GM11168 (cell line): ENCODE results near the gene FGF14.
"Not testable (repeated sequence)": the region's sequence is repeated elsewhere in the genome, so short reads cannot be mapped to it uniquely, and the experiment has no call there.

Experiments used
- in situ Hi-C: fragments of 300-500 bp; cut with MboI; formaldehyde crosslinking; loops from one replicate; pipeline ENCODE4 v1.12.0; 2022; ENCODE audit warnings: low sequenced_read_pairs; ENCODE audit not compliant: unreplicated experiment

FGF14 gene

DNA sequence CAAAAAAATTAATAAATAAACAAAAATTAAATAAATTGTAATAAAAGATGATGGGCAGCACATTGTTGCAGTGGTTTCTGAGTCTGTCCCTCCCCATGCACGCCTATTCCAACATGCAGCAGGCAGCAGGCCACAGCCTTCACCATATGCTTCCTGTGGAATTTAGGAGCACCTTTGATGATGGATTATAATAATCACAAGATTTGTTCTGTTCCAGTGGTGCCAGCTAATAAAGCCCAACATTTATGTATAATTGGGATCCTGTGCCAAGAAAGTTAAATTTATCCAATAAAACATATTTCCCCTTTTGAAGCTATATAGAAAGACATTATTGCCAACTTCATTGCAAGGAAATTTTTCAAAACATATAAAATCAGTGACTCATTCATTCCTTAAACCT, 328.6 kb downstream of the FGF14 start:
- in situ Hi-C loops: no loop called here

DNA sequence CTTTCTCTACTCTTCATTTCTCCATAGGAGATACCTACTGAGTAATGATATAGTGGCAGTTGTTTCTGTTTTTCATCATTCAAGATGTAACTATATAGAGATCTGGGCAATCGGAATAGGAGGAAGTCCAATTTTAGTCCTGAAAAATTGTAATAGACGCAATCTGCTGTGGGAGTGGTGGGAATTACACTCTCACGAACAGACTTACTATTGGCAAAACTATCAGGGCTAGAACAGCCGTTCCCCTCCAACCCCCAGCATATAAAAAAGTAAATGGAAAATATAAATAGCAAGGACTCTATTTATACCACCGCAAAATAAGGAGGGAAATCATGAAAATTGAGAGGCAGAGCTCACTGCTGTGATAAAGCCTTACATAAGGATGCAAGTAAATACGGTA, 330.1 kb downstream of the FGF14 start:
- in situ Hi-C loops: no loop called here

- in situ Hi-C loops: not testable (repeated sequence)
These were observed 333.5 kb downstream of the FGF14 start for GRCh38 chr13:102068323-102068722.

DNA sequence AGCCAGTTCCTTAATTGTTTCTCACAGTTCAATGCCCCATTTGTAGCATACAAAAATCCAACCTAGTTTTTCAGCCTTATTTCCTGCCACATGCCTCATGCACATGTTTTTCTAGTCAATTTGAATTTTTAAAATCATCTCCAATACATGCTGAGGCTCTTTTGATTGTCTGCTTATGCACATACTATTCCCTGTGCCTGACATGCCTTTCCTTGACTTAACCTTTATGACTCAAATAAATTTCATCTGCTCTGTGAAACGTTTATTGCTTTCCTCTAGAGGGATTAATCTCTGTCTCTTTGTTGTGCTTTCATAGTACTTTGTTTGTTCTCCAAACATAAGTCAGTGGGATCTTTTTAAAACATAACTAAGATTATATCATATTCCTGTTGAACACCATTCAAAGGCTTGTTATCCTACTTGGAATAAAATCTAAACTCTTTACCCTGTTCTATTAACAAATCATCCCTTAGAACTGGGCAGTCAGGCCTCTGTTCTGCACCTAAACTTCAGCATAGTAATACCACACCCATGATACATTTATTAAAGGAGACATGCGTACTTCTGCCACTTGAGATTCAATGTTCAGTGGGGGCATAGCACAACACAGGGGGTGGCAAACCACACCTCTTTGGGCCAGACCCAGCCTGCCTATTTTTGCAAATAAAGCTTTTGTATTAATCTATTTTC, 346.6 kb downstream of the FGF14 start:
- in situ Hi-C loops: no loop called here

DNA sequence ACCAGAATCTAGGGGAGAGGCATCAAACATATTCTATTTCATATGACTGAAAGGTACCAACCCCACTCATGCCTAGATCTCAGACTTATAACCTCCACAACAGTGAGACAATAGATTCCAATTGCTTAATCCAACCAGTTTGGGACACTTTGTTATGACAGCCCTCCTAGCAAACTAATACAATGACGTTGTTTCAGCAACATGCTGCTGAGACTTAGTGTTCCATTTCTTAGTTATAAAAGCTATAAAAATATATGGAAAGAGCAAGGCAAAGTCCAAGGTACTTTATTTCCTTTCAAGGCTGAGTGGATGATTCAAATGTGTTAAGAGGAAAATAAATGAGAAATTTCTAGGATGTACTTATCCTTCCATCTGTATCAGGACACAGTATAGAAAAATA, 352.0 kb downstream of the FGF14 start:
- in situ Hi-C loops: no loop called here

- in situ Hi-C loops: no loop called here
These were observed 356.1 kb downstream of the FGF14 start for GRCh38 chr13:102045731-102046130.

DNA sequence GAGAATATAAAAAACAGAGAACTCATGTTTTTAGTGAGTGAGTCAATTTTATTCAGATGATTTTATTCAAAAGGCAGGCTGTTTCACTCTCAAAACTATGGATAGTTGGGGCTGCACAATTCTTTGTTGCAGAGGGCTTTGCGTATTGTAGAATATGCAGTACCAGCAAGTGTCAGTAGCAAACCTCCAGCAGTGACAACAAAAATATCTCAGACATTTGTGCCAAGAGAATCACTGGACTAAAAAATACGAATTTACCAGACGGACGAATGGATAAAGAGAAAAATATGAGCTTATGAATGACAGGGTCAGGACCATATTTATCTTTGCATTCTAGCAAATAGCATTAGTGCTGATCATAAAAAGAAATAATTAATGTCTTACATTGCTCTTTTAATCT, 359.1 kb downstream of the FGF14 start:
- in situ Hi-C loops: no loop called here

- in situ Hi-C loops: no loop called here
These were observed 360.3 kb downstream of the FGF14 start for GRCh38 chr13:102041544-102041943.

DNA sequence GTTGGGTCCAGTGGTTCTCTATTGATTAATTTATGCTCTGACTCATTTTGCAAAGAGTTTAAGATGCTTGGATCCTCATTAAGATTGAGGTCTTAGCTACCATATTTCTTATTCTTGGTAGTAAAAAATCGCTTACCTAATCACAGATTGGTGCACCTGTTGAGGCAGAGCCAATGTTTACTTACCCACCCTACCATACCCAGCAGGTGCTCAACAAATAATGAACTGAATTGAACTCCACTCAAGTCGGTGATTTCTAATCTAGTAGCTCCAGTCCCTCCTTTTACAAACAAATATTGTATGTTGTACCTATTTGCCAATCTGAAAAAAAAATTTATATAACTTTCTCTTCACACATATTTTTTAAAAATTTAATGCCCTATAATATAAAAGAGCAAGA, 361.0 kb downstream of the FGF14 start:
- in situ Hi-C loops: no loop called here

DNA sequence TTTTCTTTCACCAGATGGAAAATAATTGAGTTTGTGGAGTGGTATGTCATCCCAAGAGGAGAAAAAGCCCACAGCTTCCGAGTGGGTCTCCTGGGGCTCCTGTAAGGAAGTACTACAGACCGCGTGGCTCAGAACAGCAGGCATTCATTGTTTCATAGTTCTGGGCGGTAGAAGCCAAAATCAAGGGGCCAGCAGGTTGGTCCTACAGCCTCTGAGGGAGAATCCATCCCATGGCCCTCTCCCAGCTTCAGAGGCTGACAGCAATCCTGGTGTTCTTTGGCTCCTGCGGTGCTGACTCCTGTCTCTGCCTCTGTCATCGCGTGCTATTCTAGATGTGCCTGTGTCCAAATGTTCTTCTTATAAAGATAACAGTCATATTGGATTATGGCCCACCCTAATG, 362.6 kb downstream of the FGF14 start:
- in situ Hi-C loops: no loop called here

GRCh38 chr13:102038787-102039186, 363.1 kb downstream of the FGF14 start:
- in situ Hi-C loops: no loop called here

- in situ Hi-C loops: no loop called here
These were observed 365.9 kb downstream of the FGF14 start for GRCh38 chr13:102035969-102036368.

- in situ Hi-C loops: no loop called here
These were observed 368.0 kb downstream of the FGF14 start for GRCh38 chr13:102033857-102034331.

DNA sequence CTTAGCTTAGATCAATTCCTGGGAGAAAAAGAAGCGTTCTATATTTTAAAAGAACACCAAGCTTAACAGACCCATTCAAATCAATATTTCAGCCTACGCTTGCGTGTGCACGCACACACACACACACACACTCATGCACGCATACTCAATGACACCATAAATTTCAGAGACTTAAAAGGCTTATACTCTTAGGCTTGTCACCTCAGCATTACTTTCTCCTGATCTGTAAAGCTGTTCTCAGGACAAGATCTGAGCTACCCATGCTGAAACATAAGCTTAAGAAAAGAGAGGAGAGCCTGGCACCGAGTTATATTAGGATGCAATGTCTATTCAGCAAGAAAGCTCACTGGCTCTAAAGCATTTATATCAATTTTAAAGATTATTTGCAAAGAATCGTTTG, 368.5 kb downstream of the FGF14 start:
- in situ Hi-C loops: no loop called here

GRCh38 chr13:102028868-102029267, 373.0 kb downstream of the FGF14 start:
- in situ Hi-C loops: no loop called here

DNA sequence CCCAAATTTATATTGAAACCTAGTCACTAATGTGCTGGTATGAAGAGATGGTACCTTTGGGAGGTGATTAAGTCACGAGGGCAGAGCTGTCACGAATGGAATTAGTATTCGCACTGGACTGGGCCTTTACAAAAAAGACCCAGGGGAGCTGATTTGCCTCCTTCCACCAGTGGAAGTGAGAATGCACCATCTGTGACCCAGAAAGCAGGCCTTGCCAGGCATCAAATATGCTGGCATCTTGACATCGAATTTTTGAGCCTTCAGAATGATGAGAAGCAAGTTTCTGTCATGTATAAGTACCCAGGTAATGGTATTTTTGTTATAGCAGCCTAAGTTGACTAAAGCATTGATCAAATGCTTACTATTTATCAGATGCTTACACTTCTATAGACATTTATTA, 373.6 kb downstream of the FGF14 start:
- in situ Hi-C loops: no loop called here

- in situ Hi-C loops: no loop called here
These were observed 380.1 kb downstream of the FGF14 start for GRCh38 chr13:102021777-102022176.

- in situ Hi-C loops: no loop called here
These were observed 381.1 kb downstream of the FGF14 start for GRCh38 chr13:102020611-102021216.

DNA sequence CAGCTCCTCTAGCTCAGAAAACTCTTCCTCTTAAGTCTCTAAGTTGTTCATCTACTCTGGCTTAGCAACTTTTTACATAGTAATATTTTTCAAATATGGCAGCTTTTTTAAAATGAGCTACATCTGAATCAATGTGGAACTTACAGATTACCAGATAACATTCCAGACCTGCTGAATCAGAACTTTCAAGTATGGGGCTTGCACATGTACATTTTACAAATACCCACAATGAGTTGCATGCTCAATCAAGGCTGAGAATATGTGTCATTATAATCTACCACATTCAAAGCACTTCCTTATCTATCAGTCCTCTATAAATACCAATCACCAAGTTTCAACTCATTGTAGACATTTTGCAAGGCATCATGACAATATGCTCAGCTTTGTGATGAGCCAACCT, 383.1 kb downstream of the FGF14 start:
- in situ Hi-C loops: no loop called here

DNA sequence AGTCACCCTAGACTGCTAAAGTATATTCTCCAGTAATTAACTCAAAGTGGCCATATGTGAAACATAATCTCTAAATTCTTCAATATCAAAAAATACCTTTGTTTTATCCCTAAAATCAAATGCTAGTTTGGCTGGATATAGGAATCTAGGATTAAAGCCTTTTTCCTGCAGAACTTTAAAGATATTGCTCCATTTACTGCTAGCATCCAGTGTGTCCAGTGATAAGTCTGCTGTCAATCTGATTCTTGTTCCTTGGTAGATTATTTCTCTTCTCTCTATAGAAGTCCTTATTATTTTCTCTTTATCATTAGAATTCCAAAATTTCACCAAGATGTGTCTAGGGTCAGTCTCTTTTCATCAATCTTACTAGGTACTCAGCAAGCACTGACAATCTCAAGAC, 384.6 kb downstream of the FGF14 start:
- in situ Hi-C loops: no loop called here

- in situ Hi-C loops: no loop called here
These were observed 389.3 kb downstream of the FGF14 start for GRCh38 chr13:102012299-102013293.
